T-helper 17 cell (primary cell): ENCODE results near the gene MSI2. TPM values are rescaled to one million over a fixed set of nuclear protein-coding genes. Genes with fewer than 3 reads are reported as not detected.

Experiments
- ATAC-seq: fragments of 150-1000 bp; cut with Tn5 transposase; 2 replicates; pipeline ENCODE4 v1.10.0; 2021; ENCODE audit warnings: mild to moderate bottlenecking, moderate library complexity
- DNase-seq, 3 donors: peaks; one replicate each; pipeline versions ENCODE4 v3.0.0 to v3.0.0-alpha.2; 2020 to 2021
- H3K9me3 ChIP-seq: one replicate; pipeline ENCODE4 v1.7.0; 2013; ENCODE audit warnings: low read length, mild to moderate bottlenecking; ENCODE audit not compliant: control insufficient read depth, poor library complexity, severe bottlenecking
- H3K27ac Mint-ChIP-seq: one replicate; pipeline ENCODE4 v1.8.0; 2022; ENCODE audit warnings: mild to moderate bottlenecking, moderate library complexity, mixed read lengths
- H3K27me3 Mint-ChIP-seq: one replicate; pipeline ENCODE4 v1.8.0; 2022; ENCODE audit warnings: mixed read lengths
- H3K36me3 Mint-ChIP-seq: one replicate; pipeline ENCODE4 v1.8.0; 2022; ENCODE audit warnings: low read depth, mixed read lengths
- H3K4me1 Mint-ChIP-seq: one replicate; pipeline ENCODE4 v1.8.0; 2022; ENCODE audit warnings: mild to moderate bottlenecking, mixed read lengths
- H3K4me3 Mint-ChIP-seq: one replicate; pipeline ENCODE4 v1.8.0; 2022; ENCODE audit warnings: mild to moderate bottlenecking, moderate library complexity, mixed read lengths
- total RNA-seq, 4 donors: library from RNA in 2 of 4; stranded (reverse) in 2 of 4; gene quantifications; one replicate each; pipeline ENCODE4 v1.2.3 and lab custom pipeline; 2022 to 2026

MSI2 gene
- total RNA-seq, 2 donors from 2014 or later: 148 to 151 TPM

DNA sequence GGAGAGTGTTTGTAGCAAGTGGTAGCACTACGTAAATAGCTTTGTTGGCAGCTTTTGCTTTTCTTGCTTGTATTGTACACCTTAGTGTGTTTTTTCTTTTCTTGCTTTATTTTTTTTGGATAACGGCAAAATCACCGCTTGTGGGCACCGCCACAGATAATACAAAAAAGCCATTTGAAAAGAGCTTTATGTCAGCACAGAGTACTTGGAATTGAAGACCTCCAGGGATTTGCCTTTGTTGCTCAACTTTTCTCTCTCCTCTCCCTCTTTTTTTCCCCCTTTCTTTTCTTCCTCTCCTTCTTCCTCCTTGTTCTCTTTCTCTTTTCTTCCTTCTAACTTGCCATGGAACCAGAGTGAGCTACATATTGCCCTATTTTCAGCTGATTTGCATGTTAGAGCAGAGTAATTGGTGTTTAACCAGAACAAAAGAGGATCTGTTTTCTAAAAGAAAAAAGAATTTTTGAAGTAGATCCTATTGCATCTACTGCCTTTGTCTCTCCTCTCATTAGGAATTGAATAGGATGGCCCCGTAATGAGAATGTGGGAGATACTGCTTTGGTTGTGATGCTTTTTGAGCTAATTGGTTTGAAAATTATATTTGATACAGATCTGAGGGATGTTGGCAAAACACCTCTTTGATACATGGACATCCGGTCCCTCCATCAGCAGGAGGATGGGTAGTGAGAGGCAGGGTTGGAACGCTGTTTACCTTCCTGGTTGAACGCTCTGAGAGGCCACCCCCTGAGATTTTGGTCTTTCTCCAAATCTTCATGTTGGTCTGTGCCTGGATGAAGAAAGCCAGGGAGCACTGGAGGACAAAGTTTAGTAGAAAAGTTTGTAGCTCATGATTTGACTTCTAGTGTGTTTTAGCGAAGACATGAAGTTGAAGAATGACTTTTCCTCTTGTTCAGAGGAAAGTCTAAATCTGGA lies 85.6 kb downstream of the MSI2 start:
- H3K4me3 Mint-ChIP-seq: no peak overlapping the region
- peaks cover 30% of the 10 kb centered on the region for H3K4me1 Mint-ChIP-seq
- H3K9me3 ChIP-seq: no peaks in the 10 kb centered on the region
- no peak overlapping the region for H3K27ac Mint-ChIP-seq
- no peak for DNase-seq
- ATAC-seq: no peak
- no peaks in the 10 kb centered on the region for H3K27me3 Mint-ChIP-seq
- H3K36me3 Mint-ChIP-seq: peaks cover 9% of the 10 kb centered on the region

DNA sequence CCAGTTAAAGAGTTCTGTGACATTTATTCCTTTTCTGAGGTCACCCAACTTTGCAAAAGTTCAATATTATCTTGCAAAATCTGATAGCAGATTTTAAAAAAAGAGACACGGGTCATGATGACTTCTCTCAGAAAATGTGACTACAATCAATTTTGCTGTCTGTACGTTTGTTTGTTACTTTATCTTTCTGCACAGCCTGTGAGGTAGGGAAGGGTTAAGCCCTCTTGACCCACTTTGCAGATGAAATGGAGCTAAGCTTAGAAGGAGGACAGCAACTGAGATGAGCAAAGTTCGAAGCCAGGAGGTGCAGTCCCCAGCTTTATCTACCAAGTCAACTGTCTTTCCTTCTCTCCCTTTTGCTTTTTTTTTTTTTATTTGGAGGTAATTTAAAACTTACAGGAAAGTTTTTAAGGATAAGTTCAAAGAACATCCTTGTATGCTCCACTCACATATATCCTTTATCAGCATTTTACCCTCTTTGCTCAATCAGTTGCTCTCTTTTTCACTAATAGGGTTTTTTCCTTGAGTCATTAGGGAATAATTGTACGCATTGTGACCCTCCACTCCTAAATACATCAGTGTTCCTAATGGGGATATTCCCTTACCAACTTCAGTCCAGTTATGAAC lies 86.8 kb downstream of the MSI2 start:
- no peak overlapping the region for H3K4me3 Mint-ChIP-seq
- H3K27ac Mint-ChIP-seq: no peak overlapping the region
- ATAC-seq (no peak), DNase-seq (no peak)
- H3K36me3 Mint-ChIP-seq: peaks cover 18% of the 10 kb centered on the region
- peaks cover 34% of the 10 kb centered on the region for H3K4me1 Mint-ChIP-seq
- H3K27me3 Mint-ChIP-seq: no peaks in the 10 kb centered on the region
- no peaks in the 10 kb centered on the region for H3K9me3 ChIP-seq

DNA sequence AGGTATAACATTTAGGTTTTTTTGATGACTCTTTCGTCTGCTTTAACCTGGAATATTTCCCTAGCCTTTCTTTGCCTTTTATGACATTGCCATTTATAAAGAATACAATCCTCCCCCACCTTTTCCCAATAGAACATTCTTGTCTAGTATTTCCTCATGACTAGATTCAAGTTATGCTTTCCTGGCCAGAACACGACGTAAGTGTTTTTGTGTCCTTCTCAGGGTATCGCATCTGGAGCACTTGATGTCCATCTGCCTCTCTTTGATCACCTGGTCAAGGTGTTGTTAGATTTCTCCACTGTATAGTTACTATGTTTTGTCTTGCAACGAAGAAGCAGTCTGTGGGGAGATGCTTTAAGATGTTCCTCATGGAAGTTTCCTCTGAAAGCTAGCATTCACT lies 87.4 kb downstream of the MSI2 start:
- Mint-ChIP-seq H3K36me3 (peaks cover 20% of the 10 kb centered on the region), H3K27me3 (no peaks in the 10 kb centered on the region), H3K4me3 (no peak overlapping the region), H3K4me1 (peaks cover 33% of the 10 kb centered on the region), H3K27ac (no peak overlapping the region)
- ATAC-seq (no peak), DNase-seq (no peak)
- H3K9me3 ChIP-seq: no peaks in the 10 kb centered on the region

DNA sequence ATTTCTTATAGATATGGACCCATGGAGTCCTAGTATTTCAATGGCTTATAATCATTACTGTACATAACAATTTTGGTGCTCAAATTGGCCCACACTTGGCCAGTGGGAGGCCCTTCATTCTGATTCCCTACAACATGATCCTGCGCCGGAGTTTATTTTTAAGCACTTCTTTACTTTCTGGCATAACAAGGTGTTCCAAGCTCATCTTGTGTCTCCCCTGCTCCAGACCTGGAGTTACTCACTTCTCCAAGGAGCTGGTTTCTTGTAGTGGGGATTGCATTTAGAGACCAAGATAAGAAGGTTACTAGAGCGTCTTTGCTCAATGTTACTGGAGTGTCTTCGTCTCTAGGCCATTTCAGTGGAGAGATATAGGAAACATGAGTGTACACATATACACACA lies 87.9 kb downstream of the MSI2 start:
- H3K4me1 Mint-ChIP-seq: peaks cover 34% of the 10 kb centered on the region
- peaks cover 23% of the 10 kb centered on the region for H3K36me3 Mint-ChIP-seq
- no peak overlapping the region for H3K27ac Mint-ChIP-seq
- no peak overlapping the region for H3K4me3 Mint-ChIP-seq
- ATAC-seq (no peak), DNase-seq (no peak)
- H3K27me3 Mint-ChIP-seq: no peaks in the 10 kb centered on the region
- no peaks in the 10 kb centered on the region for H3K9me3 ChIP-seq

DNA sequence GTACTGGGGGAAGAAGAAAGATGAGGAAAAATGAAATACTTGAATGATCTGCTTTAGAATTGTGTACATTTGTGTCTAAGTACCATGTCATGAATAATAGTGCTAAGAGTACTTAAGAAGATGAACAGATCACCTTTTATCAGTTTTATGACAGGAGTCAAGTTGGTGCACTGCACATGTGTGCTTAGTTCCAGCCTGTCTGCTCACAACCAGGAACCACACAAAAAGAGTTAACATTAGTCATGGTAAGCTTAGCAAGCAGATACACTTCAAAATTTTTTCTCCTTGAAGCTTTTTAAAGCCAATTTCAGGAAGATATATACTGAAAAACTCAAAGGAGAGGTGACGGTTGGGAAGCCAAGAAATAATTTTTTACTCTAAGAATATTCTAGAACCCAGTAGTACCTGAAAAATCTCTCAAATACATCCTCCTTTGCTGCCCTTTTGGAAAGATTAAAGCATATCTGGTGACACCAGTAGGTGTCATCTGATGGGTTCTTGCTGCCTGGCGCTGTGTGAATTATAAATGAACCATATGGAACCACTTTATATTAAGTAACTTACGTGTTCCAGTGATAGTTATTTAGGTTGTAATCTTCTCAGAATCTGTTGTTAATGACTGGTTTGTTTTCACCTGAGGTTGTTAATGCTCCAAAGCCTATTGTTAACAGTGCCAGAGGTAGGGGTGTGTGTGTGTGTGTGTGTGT lies 93.4 kb downstream of the MSI2 start:
- Mint-ChIP-seq H3K27ac (no peak overlapping the region), H3K27me3 (no peaks in the 10 kb centered on the region), H3K4me1 (peaks cover 39% of the 10 kb centered on the region)

DNA sequence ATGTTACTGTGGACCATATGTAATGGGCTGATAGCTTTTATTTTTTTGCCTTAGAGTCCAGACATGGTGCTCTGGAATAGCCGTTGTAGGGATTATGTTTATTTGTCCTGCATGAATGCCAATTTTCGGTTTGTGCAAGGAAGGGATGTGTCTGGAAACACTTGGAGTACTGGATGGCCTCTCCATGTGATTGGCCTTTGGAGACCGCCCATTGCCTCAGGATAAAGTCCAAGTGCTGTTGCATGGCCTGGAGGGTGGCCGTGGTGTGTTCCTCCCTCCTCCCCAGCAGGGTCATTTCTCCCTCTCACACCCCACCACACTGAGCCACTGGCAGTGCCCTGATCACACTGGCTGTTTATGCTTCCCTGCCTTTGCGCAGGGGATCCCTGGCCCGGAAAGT lies 93.9 kb downstream of the MSI2 start:
- Mint-ChIP-seq H3K27me3 (no peaks in the 10 kb centered on the region), H3K4me1 (peaks cover 43% of the 10 kb centered on the region), H3K27ac (no peak overlapping the region), H3K36me3 (peaks cover 14% of the 10 kb centered on the region), H3K4me3 (no peak overlapping the region)
- ATAC-seq: no peak
- H3K9me3 ChIP-seq: no peaks in the 10 kb centered on the region
- no peak for DNase-seq

More for the DNA sequence above, 93.4 kb downstream of the MSI2 start:
- DNase-seq: no peak
- ATAC-seq: no peak
- no peak overlapping the region for H3K4me3 Mint-ChIP-seq
- H3K36me3 Mint-ChIP-seq: peaks cover 14% of the 10 kb centered on the region
- H3K9me3 ChIP-seq: no peaks in the 10 kb centered on the region

DNA sequence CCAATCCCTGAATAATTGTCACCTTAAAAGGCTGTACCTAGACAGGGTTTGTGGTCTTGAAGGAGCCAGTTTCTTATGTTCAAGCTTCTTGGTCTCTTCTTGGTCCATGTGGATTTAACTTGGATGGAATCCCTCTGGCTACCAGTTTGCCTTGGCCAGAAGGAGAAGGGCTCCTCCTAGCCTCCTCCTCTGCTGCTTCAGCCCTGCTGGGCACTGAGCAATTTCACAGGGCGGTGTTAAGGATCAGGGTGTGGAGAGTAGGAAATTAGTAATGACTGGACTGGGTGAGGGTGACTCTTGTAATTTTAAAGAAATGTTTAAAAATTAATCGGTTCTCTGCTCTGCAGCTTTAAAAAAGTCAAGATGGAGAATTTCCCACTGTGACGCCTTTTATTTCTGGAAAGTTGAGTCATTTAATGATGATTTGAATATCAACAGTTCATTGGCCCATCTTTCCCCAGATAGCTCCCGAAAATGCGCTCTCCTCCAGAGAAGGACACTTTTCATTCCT lies 96.4 kb downstream of the MSI2 start:
- peaks cover 9% of the 10 kb centered on the region for H3K36me3 Mint-ChIP-seq
- H3K27ac Mint-ChIP-seq: peak overlapping the region; percentile 24
- no peak overlapping the region for H3K4me3 Mint-ChIP-seq
- no peak for DNase-seq
- peaks cover 54% of the 10 kb centered on the region for H3K4me1 Mint-ChIP-seq
- H3K27me3 Mint-ChIP-seq: no peaks in the 10 kb centered on the region
- no peaks in the 10 kb centered on the region for H3K9me3 ChIP-seq
- no peak for ATAC-seq

DNA sequence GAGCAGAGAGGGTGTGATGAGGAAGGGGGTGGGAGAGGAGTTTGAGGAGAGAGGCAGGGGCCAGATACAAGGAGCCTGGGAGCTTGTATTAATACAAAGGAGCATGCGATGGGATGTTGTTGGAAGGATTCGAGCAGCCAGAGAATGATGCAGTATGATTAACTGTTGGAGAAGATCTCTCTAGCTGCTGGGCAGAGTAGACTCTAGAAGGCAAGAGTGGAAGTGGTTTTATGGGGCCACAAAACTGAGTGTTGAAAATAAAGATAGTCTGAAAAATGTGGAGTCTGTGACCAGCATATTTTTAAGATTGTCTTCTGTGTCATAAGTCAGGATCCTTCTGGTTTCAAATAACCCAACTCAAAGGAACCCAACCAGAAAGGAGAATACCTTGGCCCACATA lies 98.3 kb downstream of the MSI2 start:
- Mint-ChIP-seq H3K4me3 (no peak overlapping the region), H3K27ac (no peak overlapping the region), H3K4me1 (peaks cover 50% of the 10 kb centered on the region), H3K27me3 (no peaks in the 10 kb centered on the region), H3K36me3 (no peaks in the 10 kb centered on the region)
- DNase-seq (no peak), ATAC-seq (no peak)
- no peaks in the 10 kb centered on the region for H3K9me3 ChIP-seq

DNA sequence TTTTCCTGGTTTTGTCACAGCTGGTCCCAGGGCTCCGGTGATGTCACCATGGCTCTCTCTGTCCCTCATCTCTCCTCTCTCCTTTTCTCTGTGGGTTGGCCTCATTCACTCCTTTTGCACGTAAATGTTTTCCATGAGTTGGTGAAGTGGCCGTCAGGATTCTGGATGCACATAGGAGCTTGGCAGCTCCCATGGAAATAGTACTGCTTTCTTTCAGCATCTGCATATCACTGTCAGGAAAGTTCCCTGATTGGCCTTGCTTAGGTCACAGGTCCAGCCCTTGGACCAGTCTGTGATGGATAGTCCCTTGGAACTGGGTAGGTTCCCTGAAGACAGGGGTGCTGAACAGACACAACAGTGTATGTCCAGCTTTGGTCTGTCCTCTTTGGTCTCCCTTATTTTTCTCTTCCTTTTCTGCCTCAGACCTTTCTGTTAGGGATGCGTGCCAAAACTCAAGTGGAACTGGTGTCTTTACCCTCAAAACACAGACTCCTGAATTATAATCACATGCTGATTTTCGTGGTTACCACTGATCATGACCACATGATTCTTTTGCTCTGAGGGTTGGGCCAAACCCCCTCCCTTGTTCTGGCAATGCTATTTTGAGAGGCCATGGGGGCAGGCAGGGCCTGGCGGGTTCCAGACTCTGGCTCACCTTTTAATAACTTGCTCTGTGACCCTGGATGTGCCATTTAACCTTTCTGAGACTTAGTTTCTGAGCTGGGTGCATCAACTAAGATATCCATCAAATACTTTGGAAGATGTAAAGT lies 99.0 kb downstream of the MSI2 start:
- peak overlapping the region; percentile 61 for H3K27ac Mint-ChIP-seq
- H3K4me3 Mint-ChIP-seq: no peak overlapping the region
- DNase-seq: no peak
- H3K4me1 Mint-ChIP-seq: peaks cover 49% of the 10 kb centered on the region
- H3K9me3 ChIP-seq: no peaks in the 10 kb centered on the region
- no peaks in the 10 kb centered on the region for H3K27me3 Mint-ChIP-seq
- H3K36me3 Mint-ChIP-seq: no peaks in the 10 kb centered on the region
- no peak for ATAC-seq

DNA sequence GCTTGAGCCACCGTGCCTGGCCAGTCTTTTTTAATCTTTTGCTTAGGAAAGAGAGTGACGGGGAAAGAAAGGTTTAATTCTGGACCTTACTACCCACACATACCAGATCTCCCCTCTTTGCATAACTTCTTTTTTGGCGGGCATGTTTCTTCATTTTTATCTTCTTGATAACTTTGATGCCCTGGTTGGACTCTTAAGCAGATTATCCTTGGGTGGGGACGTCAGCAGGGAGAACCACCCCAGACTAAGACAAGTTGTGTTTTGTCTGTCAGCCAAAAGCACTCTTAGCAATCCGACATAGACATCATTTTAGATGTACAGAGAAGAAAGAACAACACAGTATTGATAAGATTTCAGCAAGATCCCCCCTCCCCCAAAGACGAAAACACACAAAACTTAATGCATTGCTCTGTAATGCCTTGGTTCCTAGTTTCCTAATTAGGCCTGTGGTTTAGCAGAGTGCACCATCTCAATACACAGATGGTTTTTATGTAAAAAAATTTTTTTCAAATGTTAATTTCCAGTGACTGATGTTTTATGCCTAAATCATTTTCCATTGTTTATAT lies 99.9 kb downstream of the MSI2 start:
- H3K9me3 ChIP-seq: no peaks in the 10 kb centered on the region
- peak overlapping the region; percentile 61 for H3K27ac Mint-ChIP-seq
- ATAC-seq (no peak), DNase-seq (no peak)
- no peak overlapping the region for H3K4me3 Mint-ChIP-seq
- peaks cover 47% of the 10 kb centered on the region for H3K4me1 Mint-ChIP-seq
- H3K36me3 Mint-ChIP-seq: no peaks in the 10 kb centered on the region
- H3K27me3 Mint-ChIP-seq: no peaks in the 10 kb centered on the region

DNA sequence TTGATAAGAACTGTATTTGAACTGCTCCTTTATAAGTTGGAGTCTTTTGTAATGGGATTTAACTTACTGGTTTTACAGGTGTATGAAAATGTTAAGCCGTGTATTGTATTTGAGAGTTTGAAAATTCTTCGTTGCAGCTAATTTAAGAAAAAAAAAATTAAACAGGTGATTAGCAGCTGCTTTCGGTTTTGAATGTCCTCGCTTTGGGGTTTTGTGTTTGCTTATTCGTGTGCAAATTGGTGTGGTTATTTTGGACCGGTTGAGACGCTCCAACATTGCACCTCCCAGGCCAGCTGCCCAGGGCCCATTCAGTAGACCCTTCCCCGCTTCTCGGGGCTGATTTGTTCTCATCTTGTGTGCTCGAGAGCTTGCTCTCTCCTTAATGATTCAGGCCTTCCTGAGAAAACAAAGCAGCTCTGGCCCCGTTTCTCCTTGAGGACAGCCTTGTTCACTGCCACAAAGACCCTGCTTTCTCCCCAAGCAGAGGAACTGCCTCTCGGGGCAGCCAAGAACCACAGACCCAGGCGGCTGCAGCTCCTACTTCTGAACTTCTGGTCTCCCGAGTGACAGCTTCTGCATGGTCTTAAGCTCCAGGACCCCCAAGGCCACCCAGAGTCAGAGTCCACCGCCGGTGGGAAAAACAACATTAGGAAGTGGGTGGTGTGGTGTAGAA lies 100.5 kb downstream of the MSI2 start:
- no peak overlapping the region for H3K4me3 Mint-ChIP-seq
- peak overlapping the region; percentile 61 for H3K27ac Mint-ChIP-seq
- ATAC-seq (no peak), DNase-seq (no peak)
- peaks cover 44% of the 10 kb centered on the region for H3K4me1 Mint-ChIP-seq
- no peaks in the 10 kb centered on the region for H3K9me3 ChIP-seq
- no peaks in the 10 kb centered on the region for H3K27me3 Mint-ChIP-seq
- no peaks in the 10 kb centered on the region for H3K36me3 Mint-ChIP-seq

DNA sequence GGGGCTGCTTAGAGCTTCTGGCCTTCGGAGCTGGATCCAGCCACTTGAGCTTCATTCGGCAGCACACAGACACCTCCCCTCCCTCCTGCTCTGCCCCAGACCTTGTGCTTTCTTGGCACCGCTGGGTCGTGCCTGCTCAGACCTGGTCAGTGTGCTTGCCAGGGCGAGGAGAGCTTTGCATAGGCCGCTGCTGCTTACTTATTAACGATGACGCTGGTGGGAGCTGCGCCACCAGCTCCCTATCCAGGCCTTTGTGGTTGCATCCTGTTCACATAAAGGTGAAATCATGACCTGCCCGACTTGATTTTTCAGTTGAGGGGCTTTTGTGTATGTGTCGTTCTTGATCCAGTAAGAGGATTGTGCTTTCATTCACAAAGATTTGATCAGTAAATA lies 101.1 kb downstream of the MSI2 start:
- no peak overlapping the region for H3K27ac Mint-ChIP-seq
- ATAC-seq (no peak), DNase-seq (no peak)
- H3K4me3 Mint-ChIP-seq: no peak overlapping the region
- peaks cover 43% of the 10 kb centered on the region for H3K4me1 Mint-ChIP-seq
- no peaks in the 10 kb centered on the region for H3K36me3 Mint-ChIP-seq
- H3K9me3 ChIP-seq: no peaks in the 10 kb centered on the region
- H3K27me3 Mint-ChIP-seq: no peaks in the 10 kb centered on the region
